Fibroblast of gingiva (primary cell): ENCODE data around the gene SECISBP2.

Source experiments
- DNase-seq: peaks from one replicate; pipeline ENCODE4 v3.0.0-alpha.2; 2011; ENCODE audit warnings: low read depth

The SECISBP2 gene

GRCh38 chr9:89408628-89409101, 90.4 kb downstream of the SECISBP2 start:
- DNase-seq, result no peak
